GM19452 (cell line): ENCODE results near the gene BTBD6.

ENCODE experiments used
- ATAC-seq: cut with Tn5 transposase; IDR thresholded peaks from one replicate; pipeline ENCODE4 v1.9.1; 2021; ENCODE audit not compliant: unreplicated experiment

The BTBD6 gene

GRCh38 chr14:105248368-105249181 lies at the start of gene BTBD6:
Gene BTBD6, plus strand, starts transcription at chr14:105248533. Its CDS starts 179 bp downstream, at chr14:105248712.
- peak; percentile 89 for ATAC-seq

- no peak for ATAC-seq
Observed at GRCh38 chr14:105198588-105198987, 49.7 kb upstream of the BTBD6 start.

GRCh38 chr14:105199093-105199492 lies 49.2 kb upstream of the BTBD6 start:
- no peak for ATAC-seq

- ATAC-seq: no peak
Observed at GRCh38 chr14:105200074-105200473, 48.3 kb upstream of the BTBD6 start.

GRCh38 chr14:105200641-105201040 lies 47.7 kb upstream of the BTBD6 start:
- no peak for ATAC-seq

GRCh38 chr14:105201156-105201924 lies 47.0 kb upstream of the BTBD6 start:
- ATAC-seq: no peak

- no peak for ATAC-seq
Observed at GRCh38 chr14:105201925-105202513, 46.3 kb upstream of the BTBD6 start.

GRCh38 chr14:105203057-105203531 lies 45.2 kb upstream of the BTBD6 start:
- ATAC-seq: no peak

- ATAC-seq: no peak
Observed at GRCh38 chr14:105203701-105204100, 44.6 kb upstream of the BTBD6 start.

- no peak for ATAC-seq
Observed at GRCh38 chr14:105204206-105204930, 44.0 kb upstream of the BTBD6 start.

GRCh38 chr14:105204931-105205672 lies 43.2 kb upstream of the BTBD6 start:
- no peak for ATAC-seq

- no peak for ATAC-seq
Observed at GRCh38 chr14:105205673-105206208, 42.6 kb upstream of the BTBD6 start.

GRCh38 chr14:105206873-105207272 lies 41.5 kb upstream of the BTBD6 start:
- ATAC-seq: no peak

GRCh38 chr14:105207460-105207901 lies 40.9 kb upstream of the BTBD6 start:
- no peak for ATAC-seq

- ATAC-seq: no peak
Observed at GRCh38 chr14:105207996-105208737, 40.2 kb upstream of the BTBD6 start.

GRCh38 chr14:105208738-105209075 lies 39.6 kb upstream of the BTBD6 start:
- ATAC-seq: no peak

- no peak for ATAC-seq
Observed at GRCh38 chr14:105209091-105209490, 39.2 kb upstream of the BTBD6 start.

GRCh38 chr14:105209646-105210045 lies 38.7 kb upstream of the BTBD6 start:
- ATAC-seq: no peak

GRCh38 chr14:105210266-105211025 lies 37.9 kb upstream of the BTBD6 start:
- no peak for ATAC-seq
